ENCODE measurements around the gene HPS3.

DNA sequence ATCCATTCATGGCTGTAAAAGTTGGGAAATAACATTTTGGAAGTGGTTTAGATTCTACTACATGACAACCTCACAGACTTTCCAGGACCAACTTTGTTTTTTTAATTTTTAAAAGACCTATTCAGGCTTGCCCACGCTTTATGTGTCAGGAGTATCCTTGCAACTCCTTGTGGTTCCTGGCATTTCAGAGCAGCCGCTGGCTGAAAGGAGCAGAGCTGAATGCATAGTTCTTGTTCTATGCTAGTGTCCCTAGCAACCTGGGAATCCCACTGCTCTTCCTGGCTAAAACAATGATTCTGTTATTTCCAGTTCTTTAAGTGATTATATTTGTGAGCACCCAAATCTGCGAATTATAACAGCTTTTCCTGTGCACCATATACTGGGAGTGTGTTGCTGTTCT lies 57.3 kb downstream of the HPS3 start:
- TF ChIP-seq, protein P1, sequence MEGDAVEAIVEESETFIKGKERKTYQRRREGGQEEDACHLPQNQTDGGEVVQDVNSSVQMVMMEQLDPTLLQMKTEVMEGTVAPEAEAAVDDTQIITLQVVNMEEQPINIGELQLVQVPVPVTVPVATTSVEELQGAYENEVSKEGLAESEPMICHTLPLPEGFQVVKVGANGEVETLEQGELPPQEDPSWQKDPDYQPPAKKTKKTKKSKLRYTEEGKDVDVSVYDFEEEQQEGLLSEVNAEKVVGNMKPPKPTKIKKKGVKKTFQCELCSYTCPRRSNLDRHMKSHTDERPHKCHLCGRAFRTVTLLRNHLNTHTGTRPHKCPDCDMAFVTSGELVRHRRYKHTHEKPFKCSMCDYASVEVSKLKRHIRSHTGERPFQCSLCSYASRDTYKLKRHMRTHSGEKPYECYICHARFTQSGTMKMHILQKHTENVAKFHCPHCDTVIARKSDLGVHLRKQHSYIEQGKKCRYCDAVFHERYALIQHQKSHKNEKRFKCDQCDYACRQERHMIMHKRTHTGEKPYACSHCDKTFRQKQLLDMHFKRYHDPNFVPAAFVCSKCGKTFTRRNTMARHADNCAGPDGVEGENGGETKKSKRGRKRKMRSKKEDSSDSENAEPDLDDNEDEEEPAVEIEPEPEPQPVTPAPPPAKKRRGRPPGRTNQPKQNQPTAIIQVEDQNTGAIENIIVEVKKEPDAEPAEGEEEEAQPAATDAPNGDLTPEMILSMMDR (IDR thresholded peaks at IDR 0.05), result no peak
- no peak for TF ChIP-seq POLR2A (IDR thresholded peaks at IDR 0.05)

Measured in thyroid gland (tissue), 4 donors.